CD4-positive, alpha-beta T cell treated with Interleukin-15 for 4 hours (primary cell): Measurements from ENCODE around the gene EHBP1.

Source experiments
- DNase-seq: peaks from one replicate; pipeline ENCODE4 v3.0.0-alpha.2; 2020; ENCODE audit warnings: low spot score

Gene EHBP1

DNA sequence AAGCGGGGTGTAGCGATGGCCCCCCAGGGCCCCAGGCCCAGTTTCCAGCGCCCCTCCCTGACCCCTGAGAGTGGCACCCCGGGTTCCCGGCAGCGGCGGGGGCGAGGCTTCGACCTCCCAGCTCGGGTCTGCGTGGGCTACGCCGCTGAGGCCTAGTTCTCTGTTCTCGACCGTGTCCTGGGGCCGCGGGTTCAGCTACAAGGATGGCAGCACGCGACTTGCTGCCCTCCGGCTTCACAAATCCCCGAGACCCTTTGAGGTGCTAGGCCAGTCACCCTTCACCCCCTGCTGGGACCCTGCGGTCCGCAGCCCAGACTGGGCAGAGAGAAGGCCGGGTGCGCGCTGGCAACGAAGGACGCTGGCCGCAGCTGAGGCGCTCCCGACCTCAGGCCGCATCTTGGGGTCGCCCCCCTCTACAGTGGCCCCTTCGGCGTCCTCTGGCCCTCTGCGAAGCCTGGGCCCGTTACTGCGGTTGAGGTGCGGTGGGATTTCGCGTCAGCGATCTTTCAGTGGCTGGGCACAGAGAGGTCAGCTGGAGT lies 346.4 kb downstream of the EHBP1 start:
- no peak for DNase-seq

- no peak for DNase-seq
These were observed 347.0 kb downstream of the EHBP1 start for GRCh38 chr2:63052411-63053080.

DNA sequence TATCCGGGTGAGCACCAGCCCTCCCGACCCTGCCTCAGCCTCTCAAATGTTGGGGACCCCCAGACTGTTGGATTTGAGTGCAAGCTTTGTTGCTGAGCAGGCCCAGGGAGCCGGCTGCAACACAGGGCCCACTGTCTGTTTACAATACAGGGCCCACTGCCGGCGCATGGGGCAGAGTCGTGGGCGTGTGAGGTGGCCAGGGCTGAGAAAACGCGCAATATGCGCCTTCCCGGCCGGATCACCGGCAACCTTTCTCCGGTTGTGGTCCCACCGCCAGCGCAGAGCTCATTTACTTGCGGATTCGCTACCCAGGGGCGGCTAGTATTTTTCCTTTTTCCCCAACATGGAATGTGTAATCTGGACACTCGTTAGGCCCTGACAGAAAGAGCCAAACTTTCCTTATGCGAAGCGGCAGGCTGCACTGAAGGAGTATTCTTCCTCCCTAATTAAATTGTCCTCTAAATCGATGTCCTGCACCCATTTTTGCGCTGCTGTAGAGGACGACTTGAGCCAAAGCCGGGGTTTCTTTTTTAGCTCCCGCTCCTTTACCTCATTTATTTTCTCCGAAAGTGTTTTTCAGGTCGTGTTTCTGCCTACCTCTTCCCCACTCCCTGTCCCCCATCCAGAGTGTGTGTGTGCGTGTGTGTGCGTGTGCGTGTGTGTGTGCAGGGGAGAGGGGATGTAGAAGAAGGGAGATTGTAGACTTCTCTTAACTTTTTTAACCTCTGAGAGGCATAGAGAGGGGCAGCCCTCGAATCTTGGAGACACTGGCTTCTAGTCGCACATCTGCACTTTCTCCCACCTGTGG lies 347.8 kb downstream of the EHBP1 start:
- no peak for DNase-seq

DNA sequence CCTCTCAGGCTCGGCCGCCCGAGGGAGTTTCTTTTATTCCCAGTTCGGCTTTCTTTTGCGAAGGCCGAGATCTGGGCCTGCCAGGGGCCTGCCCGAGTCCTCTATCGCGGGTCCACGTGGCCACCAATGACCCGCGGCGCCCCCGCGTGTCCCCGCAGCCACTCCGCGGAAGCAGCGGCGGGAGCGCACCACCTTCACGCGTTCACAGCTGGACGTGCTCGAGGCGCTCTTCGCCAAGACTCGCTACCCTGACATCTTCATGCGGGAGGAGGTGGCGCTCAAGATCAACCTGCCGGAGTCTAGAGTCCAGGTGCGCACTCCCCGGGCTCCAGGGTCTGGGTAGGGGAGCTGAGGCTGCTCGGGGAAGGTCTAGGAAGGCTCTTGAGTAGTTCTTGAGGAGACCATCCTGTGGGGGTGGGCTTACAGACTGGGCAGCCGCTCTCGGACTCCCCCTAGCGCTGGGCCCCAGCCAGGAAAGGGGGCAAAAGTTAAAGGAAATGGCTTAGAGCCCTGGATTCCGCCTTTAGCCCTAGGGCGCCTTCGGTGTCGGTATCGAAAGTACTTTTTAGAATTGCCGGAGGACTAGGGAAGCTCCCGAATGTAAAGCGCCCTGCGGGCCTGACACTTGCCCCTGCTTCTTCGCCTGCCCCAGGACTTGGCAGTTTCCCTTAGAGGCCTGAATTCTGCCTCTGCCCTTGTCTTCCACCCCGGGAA lies 348.5 kb downstream of the EHBP1 start:
- DNase-seq = no peak

- DNase-seq = no peak
These were observed 349.3 kb downstream of the EHBP1 start for GRCh38 chr2:63054841-63055225.

GRCh38 chr2:63055226-63056106 lies 350.0 kb downstream of the EHBP1 start:
- no peak for DNase-seq

- DNase-seq = no peak
These were observed 350.9 kb downstream of the EHBP1 start for GRCh38 chr2:63056107-63057050.

DNA sequence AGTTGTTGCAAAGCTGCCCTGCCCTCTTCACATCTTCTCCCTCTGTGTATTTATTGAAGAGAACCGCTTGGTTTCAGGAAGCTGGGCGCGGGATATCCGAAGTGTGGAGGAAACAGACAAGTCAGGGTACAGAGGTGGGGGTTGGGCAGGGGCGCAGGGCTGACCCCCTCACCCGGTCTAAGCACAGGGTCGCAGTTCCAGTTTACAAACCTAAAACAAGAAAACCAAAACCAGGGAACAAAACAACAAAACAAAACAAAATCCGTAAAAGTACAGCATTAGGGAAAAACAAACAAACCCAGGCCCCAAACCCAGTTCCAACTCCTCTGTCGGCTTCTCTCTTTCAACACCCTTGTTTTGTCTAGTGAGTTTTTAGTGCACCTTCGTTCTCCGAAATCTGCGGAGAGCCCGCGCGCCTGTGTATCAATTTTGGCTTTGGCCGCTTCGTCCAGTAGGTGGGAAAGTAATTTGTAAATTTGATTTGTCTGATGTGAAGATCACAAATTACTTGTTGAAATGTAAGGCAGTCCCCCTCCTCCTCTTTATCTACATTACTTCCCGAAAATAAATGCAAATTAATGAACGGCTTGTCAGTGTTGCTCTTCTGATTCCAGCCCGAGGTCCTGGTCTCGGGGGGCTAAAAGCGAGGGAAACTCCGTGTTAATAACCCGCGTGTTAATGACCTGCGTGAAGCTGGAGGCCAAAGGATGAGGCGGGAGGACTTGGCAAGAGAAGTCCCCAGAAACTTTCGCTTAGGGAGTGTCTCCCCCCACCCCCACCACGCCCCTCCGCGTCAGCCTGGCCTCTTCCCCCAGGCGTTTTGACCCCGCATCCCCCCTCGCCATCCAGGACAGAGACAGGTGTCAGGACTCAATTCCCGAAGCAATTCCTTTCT lies 352.0 kb downstream of the EHBP1 start:
- no peak for DNase-seq

- no peak for DNase-seq
These were observed 352.8 kb downstream of the EHBP1 start for GRCh38 chr2:63058144-63058920.

GRCh38 chr2:63058921-63059792 lies 353.6 kb downstream of the EHBP1 start:
- no peak for DNase-seq

DNA sequence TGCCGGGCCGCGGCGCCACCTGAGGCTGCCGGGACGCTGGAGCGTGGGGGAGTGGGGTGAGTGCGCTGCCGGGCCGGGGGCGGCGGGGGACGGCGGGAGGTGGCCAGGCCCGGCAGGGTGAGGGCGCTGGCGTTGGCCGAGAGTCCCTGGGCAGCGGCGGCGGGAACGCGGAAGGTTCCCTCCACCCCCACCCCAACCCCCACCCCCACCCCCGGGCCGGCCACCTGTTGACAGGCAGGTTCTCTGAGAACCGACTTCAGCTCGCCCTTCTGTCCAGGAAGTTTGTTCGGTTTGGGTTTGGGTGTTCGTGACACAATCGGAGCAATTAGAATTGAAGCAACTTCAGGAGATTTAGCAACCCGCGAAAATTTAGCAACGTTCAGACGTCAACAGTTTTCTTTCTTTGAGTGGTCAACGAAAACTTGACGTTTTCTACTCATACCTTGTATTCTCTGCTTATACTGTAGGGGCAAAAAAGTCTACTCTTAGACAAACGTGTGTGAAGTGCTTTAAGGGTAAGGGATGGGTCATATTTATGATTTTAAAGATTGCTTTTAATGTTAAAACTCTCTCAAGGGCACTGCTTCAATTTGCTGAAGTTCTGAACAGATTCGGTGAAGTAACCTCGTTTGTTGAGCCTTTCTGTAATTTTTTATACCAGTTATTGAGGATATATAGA lies 354.4 kb downstream of the EHBP1 start:
- no peak for DNase-seq

DNA sequence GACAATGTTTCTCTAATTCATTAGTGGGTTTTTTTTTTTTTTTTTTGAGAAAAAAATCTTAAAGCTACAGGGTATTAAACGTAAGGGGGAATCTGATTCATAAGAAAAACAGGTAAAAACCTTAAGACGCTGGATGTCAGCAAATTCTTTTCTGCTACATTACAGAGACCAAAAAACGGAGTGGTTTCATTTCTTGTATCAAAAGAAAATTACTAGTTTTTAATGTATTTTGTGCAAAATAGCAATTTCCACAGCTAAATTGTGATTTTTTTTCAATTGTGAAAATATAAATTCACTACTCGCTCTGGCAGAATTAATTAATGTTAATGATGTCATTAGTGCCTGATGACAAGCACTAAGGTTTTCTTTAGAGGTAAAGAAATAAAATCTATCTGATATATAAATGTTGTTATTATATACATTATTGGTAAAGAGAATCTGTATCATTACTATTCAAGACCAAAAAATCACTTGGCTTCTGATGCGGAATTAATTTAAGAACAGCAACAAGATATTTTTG lies 355.0 kb downstream of the EHBP1 start:
- DNase-seq = no peak

DNA sequence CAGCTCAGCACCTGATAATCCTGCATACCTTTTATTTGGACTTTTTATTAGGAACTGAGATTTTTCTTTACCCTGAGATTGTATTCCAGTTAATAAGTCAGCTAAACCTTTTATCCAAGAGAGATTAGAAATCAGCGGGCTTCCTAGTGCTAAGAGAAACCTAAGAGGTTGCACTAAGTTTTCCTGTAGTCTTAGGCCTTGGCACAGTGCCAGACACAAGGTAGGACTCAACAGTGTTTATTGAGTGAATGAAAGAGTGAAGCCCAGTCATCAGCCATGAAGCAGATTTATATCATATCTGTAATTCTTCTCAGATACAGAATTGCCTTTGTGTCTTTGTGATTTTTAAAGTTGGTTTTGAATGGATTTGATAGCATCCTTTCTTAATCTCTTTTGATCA lies 358.7 kb downstream of the EHBP1 start:
- DNase-seq = no peak

DNA sequence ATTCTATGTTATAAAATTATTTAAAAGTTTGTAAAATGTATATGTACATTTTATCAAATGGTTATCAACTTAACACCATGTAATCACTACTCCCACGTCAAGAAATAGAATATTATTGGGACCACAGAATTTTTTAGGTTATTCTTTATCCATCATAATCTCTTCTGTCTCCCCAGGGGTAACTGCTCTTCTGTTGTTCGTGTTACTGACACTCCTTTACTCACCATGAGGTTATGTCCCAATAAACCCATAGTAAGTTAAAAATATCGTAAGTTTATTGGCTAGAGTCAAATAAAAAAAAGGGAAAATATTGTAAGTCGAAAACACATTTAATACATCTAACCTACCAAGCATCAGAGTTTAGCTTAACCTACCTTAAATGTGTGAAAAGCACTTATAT lies 359.1 kb downstream of the EHBP1 start:
- DNase-seq = no peak

GRCh38 chr2:63066265-63066664 lies 360.8 kb downstream of the EHBP1 start:
- DNase-seq = no peak

- no peak for DNase-seq
These were observed 361.3 kb downstream of the EHBP1 start for GRCh38 chr2:63066838-63067237.

DNA sequence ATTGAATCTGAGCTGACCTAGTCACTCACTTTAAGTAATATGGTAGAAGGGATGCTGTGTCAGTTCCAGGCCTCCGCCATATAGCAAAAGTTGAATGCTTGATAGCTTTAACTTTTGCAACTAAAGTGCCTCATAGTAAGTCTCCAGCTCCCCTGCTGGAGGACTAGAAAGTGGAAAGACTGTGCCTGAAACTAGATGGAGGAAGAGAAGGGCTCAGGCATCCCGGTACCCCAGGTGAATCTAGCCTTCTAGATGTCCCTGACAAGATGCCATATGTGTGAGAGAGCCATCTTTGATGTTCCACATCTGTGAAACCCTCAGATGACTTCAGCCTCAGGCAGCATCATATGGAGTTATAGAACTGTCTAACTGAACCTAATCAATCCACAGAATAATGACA lies 366.2 kb downstream of the EHBP1 start:
- no peak for DNase-seq
